ENCODE measurements around the gene KIF7.

GRCh38 chr15:89664441-89665350, 9.4 kb upstream of the KIF7 start:
- TF ChIP-seq, protein P1, sequence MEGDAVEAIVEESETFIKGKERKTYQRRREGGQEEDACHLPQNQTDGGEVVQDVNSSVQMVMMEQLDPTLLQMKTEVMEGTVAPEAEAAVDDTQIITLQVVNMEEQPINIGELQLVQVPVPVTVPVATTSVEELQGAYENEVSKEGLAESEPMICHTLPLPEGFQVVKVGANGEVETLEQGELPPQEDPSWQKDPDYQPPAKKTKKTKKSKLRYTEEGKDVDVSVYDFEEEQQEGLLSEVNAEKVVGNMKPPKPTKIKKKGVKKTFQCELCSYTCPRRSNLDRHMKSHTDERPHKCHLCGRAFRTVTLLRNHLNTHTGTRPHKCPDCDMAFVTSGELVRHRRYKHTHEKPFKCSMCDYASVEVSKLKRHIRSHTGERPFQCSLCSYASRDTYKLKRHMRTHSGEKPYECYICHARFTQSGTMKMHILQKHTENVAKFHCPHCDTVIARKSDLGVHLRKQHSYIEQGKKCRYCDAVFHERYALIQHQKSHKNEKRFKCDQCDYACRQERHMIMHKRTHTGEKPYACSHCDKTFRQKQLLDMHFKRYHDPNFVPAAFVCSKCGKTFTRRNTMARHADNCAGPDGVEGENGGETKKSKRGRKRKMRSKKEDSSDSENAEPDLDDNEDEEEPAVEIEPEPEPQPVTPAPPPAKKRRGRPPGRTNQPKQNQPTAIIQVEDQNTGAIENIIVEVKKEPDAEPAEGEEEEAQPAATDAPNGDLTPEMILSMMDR (IDR thresholded peaks at IDR 0.05; ENCODE audit: low read length), result no peak
- no peak for TF ChIP-seq EZH2 (IDR thresholded peaks at IDR 0.05; ENCODE audit: borderline replicate concordance, low read length)

Data from OCI-LY1 (cell line).